GM23248 (cell line): ENCODE data around the gene CNTN1. TPM values are rescaled to one million over a fixed set of nuclear protein-coding genes. Genes with fewer than 3 reads are reported as not detected.

ENCODE experiments used
- DNase-seq: peaks from one replicate; pipeline ENCODE4 v3.0.0-alpha.2; 2015
- H2AFZ ChIP-seq: fragments of 200-600 bp; sonication (generic); 2 replicates; pipeline ENCODE4 v1.6.1; 2016; ENCODE audit warnings: antibody characterized with exemption
- H3F3A ChIP-seq: fragments of 200-600 bp; sonication (generic); 2 replicates; pipeline ENCODE4 v1.6.1; 2016; ENCODE audit warnings: mild to moderate bottlenecking, antibody characterized with exemption, mixed run types; ENCODE audit not compliant: insufficient read depth
- H3K27ac ChIP-seq: fragments of 200-600 bp; sonication (generic); 2 replicates; pipeline ENCODE4 v1.5.1; 2016; ENCODE audit warnings: mild to moderate bottlenecking
- H3K27me3 ChIP-seq: fragments of 200-600 bp; sonication (generic); replicated peaks from 2 replicates; pipeline ENCODE4 v1.6.1; 2016; ENCODE audit warnings: mild to moderate bottlenecking; ENCODE audit not compliant: insufficient read depth
- H3K36me3 ChIP-seq: fragments of 200-600 bp; sonication (generic); 2 replicates; pipeline ENCODE4 v1.6.1; 2016; ENCODE audit warnings: low read depth, mild to moderate bottlenecking
- H3K4me1 ChIP-seq: fragments of 200-600 bp; sonication (generic); 2 replicates; pipeline ENCODE4 v1.6.1; 2016; ENCODE audit warnings: mild to moderate bottlenecking; ENCODE audit not compliant: insufficient read depth
- H3K4me2 ChIP-seq: fragments of 200-600 bp; sonication (generic); one replicate; pipeline ENCODE4 v1.6.1; 2016; ENCODE audit warnings: mild to moderate bottlenecking; ENCODE audit not compliant: unreplicated experiment
- H3K4me3 ChIP-seq: fragments of 200-600 bp; sonication (generic); 2 replicates; pipeline ENCODE4 v1.5.1; 2016; ENCODE audit warnings: mild to moderate bottlenecking
- H3K79me2 ChIP-seq: fragments of 200-600 bp; sonication (generic); 2 replicates; pipeline ENCODE4 v1.6.1; 2016; ENCODE audit warnings: mild to moderate bottlenecking; ENCODE audit not compliant: insufficient read depth
- H3K9ac ChIP-seq: fragments of 200-600 bp; sonication (generic); 2 replicates; pipeline ENCODE4 v1.6.1; 2016; ENCODE audit warnings: mild to moderate bottlenecking
- H3K9me2 ChIP-seq: fragments of 200-600 bp; sonication (generic); 2 replicates; pipeline ENCODE4 v1.6.1; 2016; ENCODE audit warnings: mixed run types, mild to moderate bottlenecking, moderate library complexity; ENCODE audit not compliant: insufficient read depth
- H3K9me3 ChIP-seq: fragments of 200-600 bp; sonication (generic); one replicate; pipeline ENCODE4 v1.6.1; 2017; ENCODE audit warnings: low read depth
- H4K20me1 ChIP-seq: fragments of 200-600 bp; sonication (generic); 2 replicates; pipeline ENCODE4 v1.6.0; 2016; ENCODE audit not compliant: insufficient read depth
- EZH2 ChIP-seq: fragments of 200-600 bp; sonication (generic); IDR thresholded peaks from 2 replicates; pipeline ENCODE4 v1.6.1; 2018; ENCODE audit warnings: antibody characterized with exemption, mild to moderate bottlenecking; ENCODE audit not compliant: insufficient read depth, poor library complexity, severe bottlenecking
- EZH2phosphoT487 ChIP-seq: fragments of 200-600 bp; sonication (generic); IDR thresholded peaks from 2 replicates; pipeline ENCODE4 v1.6.1; 2018; ENCODE audit warnings: antibody characterized with exemption, moderate library complexity, mild to moderate bottlenecking, low read depth; ENCODE audit not compliant: insufficient read depth
- WGBS, 2 experiments: methylation state at CpG; one replicate each; pipeline ENCODE4 v1.1.6; 2015 to 2017; ENCODE audit warnings: low lambda C conversion rate in 2 of 2, low coverage in 1 of 2; ENCODE audit errors: missing lambda C conversion rate in 2 of 2; 5-methylcytosine and 5-hydroxymethylcytosine counted together
- in situ Hi-C: fragments of 300-500 bp; cut with MboI; formaldehyde crosslinking; loops from 2 replicates; pipeline ENCODE4 v1.15.0; 2020
- polyA plus RNA-seq: library from polyadenylated mRNA; unstranded; fragments of >200 nt; fragmentation: Nextera tagmentation; extraction: Ambion mirVana; gene quantifications from 2 replicates; pipeline ENCODE4 v1.2.1, GENCODE V29; 2016
- total RNA-seq: library from RNA; depleted of rRNA; stranded (reverse); fragments of >200 nt; shearing (Covaris generic); gene quantifications from 2 replicates; pipeline ENCODE4 v1.2.3, GENCODE V29; 2014

Gene CNTN1
- total and polyA plus RNA-seq, 2 experiments from 2014 or later: 0.32 to 0.36 TPM

DNA sequence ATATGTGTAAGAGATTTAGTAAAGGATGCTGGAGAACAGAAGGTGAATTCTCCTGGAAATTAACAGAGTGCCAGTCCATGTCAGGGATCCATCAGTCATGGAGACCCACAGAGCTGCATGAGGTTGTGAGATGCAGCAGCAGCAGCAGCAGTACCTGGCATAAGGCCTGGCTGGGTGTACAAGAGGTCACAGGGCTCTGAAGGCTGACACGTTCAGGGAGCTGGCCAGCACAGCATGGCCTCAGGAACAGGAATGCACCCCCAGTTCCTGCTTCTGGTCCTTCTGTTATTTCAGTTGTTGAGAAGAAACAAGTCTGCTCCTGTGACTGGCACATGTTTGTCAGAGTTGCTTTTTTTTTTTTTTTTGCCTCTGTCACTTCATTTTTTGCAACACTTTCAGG, 210.8 kb downstream of the CNTN1 start:
- in situ Hi-C loops: no loop called here
- H4K20me1 ChIP-seq: no peaks in the 10 kb centered on the region

DNA sequence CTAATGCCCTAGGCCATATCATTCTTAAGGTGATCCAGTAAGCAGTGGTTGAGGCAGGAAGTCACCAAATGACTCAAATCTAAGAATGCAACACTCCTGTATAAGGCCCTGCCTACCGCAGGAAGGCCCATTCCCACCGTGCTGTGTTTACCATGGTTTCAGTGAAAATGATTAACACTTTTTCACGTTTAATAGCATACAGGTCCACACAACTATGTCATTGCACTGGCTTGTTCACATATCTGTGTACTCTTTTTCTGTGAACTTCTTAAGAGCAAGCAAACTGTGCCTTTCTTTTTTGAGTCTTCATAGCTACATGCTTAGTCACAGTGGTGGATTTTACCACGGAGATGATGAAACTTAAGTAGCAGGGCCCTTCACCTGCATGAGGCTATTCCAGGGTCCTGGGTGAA, 214.9 kb downstream of the CNTN1 start:
- no peaks in the 10 kb centered on the region for H3F3A ChIP-seq
- no peak for TF ChIP-seq EZH2phosphoT487
- no peak for TF ChIP-seq EZH2
- no peaks in the 10 kb centered on the region; the same call in 1 of the 2 replicates for H3K4me1 ChIP-seq
- peak; percentile 8 for DNase-seq
- H3K9me2 ChIP-seq: no peaks in the 10 kb centered on the region
- H3K27ac ChIP-seq: no peak overlapping the region
- no peak overlapping the region for H3K4me2 ChIP-seq
- H3K27me3 ChIP-seq: no peaks in the 10 kb centered on the region
- H3K79me2 ChIP-seq: no peaks in the 10 kb centered on the region
- 69 to 72% methylated on average over 4 of the region's 4 CpGs for WGBS, 2 experiments
- H3K4me3 ChIP-seq: no peak overlapping the region
- no peaks in the 10 kb centered on the region for H3K36me3 ChIP-seq
- in situ Hi-C loops: no loop called here
- no peaks in the 10 kb centered on the region for H4K20me1 ChIP-seq
- no peaks in the 10 kb centered on the region for H3K9me3 ChIP-seq
- H2AFZ ChIP-seq: no peak overlapping the region
- no peak overlapping the region for H3K9ac ChIP-seq

More for the DNA sequence above, 210.8 kb downstream of the CNTN1 start:
- no peaks in the 10 kb centered on the region for H3K27me3 ChIP-seq
- H3F3A ChIP-seq: no peaks in the 10 kb centered on the region
- H3K9me3 ChIP-seq: no peaks in the 10 kb centered on the region
- no peak overlapping the region for H3K9ac ChIP-seq
- no peaks in the 10 kb centered on the region for H3K9me2 ChIP-seq
- no peak overlapping the region for H3K4me3 ChIP-seq
- no peak for TF ChIP-seq EZH2phosphoT487
- no peak for TF ChIP-seq EZH2
- H3K27ac ChIP-seq: no peak overlapping the region
- WGBS, 2 experiments: 0% methylated on average over 1 of the region's 1 CpG
- no peaks in the 10 kb centered on the region; the same call in 1 of the 2 replicates for H3K4me1 ChIP-seq
- no peak overlapping the region for H2AFZ ChIP-seq
- H3K4me2 ChIP-seq: no peak overlapping the region
- H3K36me3 ChIP-seq: no peaks in the 10 kb centered on the region
- no peak for DNase-seq
- no peaks in the 10 kb centered on the region for H3K79me2 ChIP-seq

DNA sequence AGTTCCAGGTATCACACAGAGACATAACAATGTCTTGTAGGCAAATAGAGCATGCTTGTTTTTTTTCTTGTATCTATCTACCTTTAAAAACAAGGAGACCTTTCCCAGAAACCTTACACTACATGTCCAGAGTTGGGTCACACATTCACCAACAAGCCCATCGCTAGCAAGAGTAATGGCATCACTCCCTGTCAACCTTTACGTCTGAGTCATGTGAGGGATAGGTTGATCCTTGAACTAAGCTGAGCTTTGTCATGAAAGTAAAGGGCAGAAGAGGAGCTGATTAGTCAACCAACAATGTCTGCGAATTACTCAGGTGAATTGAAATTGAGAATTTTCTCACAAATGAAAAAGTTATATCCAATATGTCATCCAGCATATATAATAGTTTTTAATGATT, 219.4 kb downstream of the CNTN1 start:
- TF ChIP-seq EZH2phosphoT487 (no peak), EZH2 (no peak)
- no peaks in the 10 kb centered on the region; the same call in 1 of the 2 replicates for H3K4me1 ChIP-seq
- in situ Hi-C loops: no loop called here
- no peak for DNase-seq
- no peaks in the 10 kb centered on the region for H3K27me3 ChIP-seq
- no peak overlapping the region for H3K4me3 ChIP-seq
- no peak overlapping the region for H3K4me2 ChIP-seq
- H4K20me1 ChIP-seq: no peaks in the 10 kb centered on the region
- no peaks in the 10 kb centered on the region for H3K36me3 ChIP-seq
- WGBS, 2 experiments: 83 to 86% methylated on average over 3 of the region's 3 CpGs
- H3F3A ChIP-seq: no peaks in the 10 kb centered on the region
- no peak overlapping the region for H2AFZ ChIP-seq
- no peaks in the 10 kb centered on the region for H3K9me3 ChIP-seq
- no peaks in the 10 kb centered on the region for H3K9me2 ChIP-seq
- no peaks in the 10 kb centered on the region for H3K79me2 ChIP-seq
- no peak overlapping the region for H3K9ac ChIP-seq
- H3K27ac ChIP-seq: no peak overlapping the region

DNA sequence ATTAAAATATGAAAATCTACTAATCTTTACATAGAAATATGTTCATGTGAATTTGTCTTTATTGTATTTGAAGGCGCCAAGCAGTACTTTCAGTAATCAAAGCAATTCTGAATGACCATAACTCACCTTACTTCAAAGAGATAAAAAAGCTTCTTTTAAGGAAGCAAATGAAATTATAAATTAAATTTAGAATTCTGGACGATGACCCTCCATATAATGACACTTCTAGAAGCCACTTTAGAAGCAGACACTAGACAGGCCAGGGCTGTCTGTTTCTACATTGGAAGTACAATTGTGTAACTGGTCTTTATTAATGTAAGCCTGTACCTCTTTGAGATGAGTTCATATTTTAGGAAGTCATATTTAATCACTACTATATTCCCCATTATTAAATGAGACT, 222.9 kb downstream of the CNTN1 start:
- H3F3A ChIP-seq: no peaks in the 10 kb centered on the region
- H3K79me2 ChIP-seq: no peaks in the 10 kb centered on the region
- H3K4me3 ChIP-seq: no peak overlapping the region
- TF ChIP-seq EZH2phosphoT487 (no peak), EZH2 (no peak)
- no peaks in the 10 kb centered on the region for H3K4me1 ChIP-seq
- no peak for DNase-seq
- 52 to 68% methylated on average over 2 of the region's 2 CpGs for WGBS, 2 experiments
- H3K36me3 ChIP-seq: no peaks in the 10 kb centered on the region
- in situ Hi-C loops: no loop called here
- no peak overlapping the region for H3K9ac ChIP-seq
- H3K27me3 ChIP-seq: 0 out of 2 replicates have a peak, but pooled peaks cover 3% of the 10 kb centered on the region
- H3K9me2 ChIP-seq: no peaks in the 10 kb centered on the region
- no peaks in the 10 kb centered on the region for H4K20me1 ChIP-seq
- H3K27ac ChIP-seq: no peak overlapping the region
- no peaks in the 10 kb centered on the region for H3K9me3 ChIP-seq
- no peak overlapping the region for H3K4me2 ChIP-seq
- H2AFZ ChIP-seq: no peak overlapping the region

DNA sequence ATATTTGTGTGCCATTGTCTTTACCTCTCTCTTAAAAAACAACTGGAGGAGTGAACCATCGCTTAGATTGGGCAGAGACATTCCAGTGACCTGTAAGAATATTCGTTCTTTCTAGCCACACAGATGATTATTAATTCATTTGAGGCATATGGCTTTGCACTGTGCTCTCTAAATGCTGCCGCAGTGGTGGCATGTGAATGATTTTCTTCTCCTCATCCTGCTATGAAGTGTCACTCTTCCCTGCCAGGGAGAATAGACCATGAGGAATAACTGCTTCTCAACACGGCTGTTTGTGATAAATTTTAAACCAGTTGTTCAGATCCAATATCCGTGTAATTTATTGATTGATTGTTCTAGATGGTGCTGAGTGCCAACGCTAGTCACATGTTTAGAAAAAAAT, 225.3 kb downstream of the CNTN1 start:
- no peak overlapping the region for H3K9ac ChIP-seq
- no peaks in the 10 kb centered on the region for H3K4me1 ChIP-seq
- H3K4me2 ChIP-seq: no peak overlapping the region
- H3K27me3 ChIP-seq: 0 out of 2 replicates have a peak, but pooled peaks cover 3% of the 10 kb centered on the region
- no peaks in the 10 kb centered on the region for H3K36me3 ChIP-seq
- no peaks in the 10 kb centered on the region for H3K9me3 ChIP-seq
- no peak overlapping the region for H2AFZ ChIP-seq
- in situ Hi-C loops: no loop called here
- H3K79me2 ChIP-seq: no peaks in the 10 kb centered on the region
- H3K4me3 ChIP-seq: no peak overlapping the region
- DNase-seq: no peak
- H3K9me2 ChIP-seq: no peaks in the 10 kb centered on the region
- no peaks in the 10 kb centered on the region for H4K20me1 ChIP-seq
- TF ChIP-seq EZH2phosphoT487 (no peak), EZH2 (no peak)
- H3K27ac ChIP-seq: no peak overlapping the region
- no peaks in the 10 kb centered on the region for H3F3A ChIP-seq
- 25 to 28% methylated on average over 6 of the region's 6 CpGs for WGBS, 2 experiments
